RPMI7951 (cell line): ENCODE results near the gene NANOS3. TPM values are rescaled to one million over a fixed set of nuclear protein-coding genes. Genes with fewer than 3 reads are reported as not detected.

Experiments
- DNase-seq: peaks from one replicate; pipeline ENCODE4 v3.0.0-alpha.2; 2012; ENCODE audit warnings: low read depth
- total RNA-seq: library from RNA; depleted of rRNA; stranded (reverse); fragments of >200 nt; shearing (Covaris generic); gene quantifications from 2 replicates; pipeline ENCODE4 v1.2.3, GENCODE V29; 2014; rRNA removed

The NANOS3 gene
- total RNA-seq, result 1.3 TPM in 1 of 2 replicates, not detected in the other

DNA sequence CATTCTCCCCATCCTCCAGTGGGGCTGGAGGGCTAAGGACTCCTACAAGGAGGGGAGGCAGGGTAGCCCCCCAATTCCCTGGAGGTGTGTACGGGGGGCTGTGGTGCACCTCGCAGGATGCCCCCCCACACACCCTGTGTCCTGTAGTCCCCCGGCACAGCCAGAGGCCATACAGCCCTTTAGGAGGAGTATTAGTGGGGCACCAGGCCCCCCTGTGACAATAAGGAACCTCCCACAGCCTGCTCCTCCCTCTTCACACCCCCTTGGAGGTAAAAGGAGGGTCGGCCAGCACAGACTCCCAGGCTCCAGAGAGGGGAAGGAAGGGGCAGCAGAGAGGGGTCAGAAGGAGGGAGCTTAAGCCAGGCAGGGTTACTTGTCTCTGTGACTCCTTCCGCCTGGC lies at the start of gene NANOS3:
TSS of gene NANOS3 (plus strand) at position 301 of the 400 bp plus-strand sequence. CDS start 115 bp downstream, outside the sequence.
- no peak for DNase-seq

- no peak for DNase-seq
Observed at GRCh38 chr19:13827656-13828055, 49.3 kb upstream of the NANOS3 start.

DNA sequence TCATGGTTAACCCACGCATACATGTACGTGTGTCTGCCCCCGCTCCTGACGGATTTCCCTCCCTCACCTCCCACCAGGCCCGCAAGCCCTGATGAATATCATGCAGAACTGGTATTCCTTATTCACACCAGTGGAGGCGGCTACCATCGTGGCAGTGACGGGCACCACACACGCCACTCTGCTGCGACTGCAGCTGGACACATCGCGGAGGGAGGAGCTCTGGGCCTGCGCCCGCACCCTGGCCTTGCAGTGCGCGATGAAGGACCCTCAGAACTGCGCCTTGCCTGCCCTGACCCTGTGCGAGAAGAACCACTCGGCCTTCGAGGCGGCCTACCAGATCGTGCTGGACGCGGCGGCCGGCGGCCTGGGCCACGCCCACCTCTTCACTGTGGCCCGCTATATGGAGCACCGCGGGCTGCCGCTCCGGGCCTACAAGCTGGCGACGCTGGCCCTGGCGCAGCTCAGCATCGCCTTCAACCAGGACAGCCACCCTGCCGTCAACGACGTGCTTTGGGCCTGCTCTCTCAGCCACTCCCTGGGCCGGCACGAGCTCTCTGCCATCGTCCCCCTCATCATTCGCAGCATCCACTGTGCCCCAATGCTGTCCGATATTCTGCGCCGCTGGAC lies 46.7 kb upstream of the NANOS3 start:
- DNase-seq, result no peak

GRCh38 chr19:13830741-13831536 lies 46.0 kb upstream of the NANOS3 start:
- no peak for DNase-seq

DNA sequence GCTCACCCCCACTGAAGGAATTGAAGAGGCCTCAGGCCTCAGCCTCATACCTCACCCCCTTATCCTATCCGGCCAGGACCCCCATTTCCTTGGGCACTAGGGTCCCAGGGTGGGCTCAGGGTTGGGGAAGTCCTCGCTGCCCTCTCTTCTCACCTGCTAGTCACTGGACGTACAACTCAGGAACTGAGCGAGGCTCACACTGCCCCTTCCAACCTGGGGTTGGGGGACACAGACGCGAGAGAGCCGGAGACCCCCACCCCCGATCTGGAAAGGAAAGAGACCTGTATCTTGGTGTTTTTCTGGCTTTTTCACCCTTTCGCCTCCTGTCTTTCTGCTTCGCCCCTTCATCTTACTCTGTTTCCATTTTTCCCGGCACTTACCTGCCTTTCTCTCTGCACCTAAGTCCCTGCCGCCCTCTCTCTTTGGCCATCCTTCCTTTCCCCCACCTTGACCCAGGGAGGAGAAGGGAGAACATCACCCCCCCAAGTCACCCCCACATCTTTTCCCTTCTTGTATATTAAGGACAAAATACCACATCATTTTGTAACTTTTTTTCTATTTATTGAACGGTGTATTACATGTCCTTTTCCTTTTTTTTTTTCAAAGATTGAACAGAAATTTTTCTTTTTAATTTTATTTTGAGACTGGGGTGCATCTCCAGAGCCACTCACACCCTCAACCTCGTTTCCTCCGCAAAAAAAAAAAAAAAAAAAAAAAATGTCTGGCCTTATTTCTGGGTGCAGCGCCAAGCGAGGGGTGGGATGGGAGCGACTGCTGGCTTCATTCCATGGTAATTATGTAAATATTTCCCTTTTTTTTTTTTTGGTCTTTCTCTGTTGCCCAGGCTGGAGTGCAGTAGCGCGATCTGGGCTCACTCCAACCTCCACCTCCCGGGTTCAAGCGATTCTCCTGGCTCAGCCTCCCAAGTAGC lies 45.1 kb upstream of the NANOS3 start:
- DNase-seq, result no peak

DNA sequence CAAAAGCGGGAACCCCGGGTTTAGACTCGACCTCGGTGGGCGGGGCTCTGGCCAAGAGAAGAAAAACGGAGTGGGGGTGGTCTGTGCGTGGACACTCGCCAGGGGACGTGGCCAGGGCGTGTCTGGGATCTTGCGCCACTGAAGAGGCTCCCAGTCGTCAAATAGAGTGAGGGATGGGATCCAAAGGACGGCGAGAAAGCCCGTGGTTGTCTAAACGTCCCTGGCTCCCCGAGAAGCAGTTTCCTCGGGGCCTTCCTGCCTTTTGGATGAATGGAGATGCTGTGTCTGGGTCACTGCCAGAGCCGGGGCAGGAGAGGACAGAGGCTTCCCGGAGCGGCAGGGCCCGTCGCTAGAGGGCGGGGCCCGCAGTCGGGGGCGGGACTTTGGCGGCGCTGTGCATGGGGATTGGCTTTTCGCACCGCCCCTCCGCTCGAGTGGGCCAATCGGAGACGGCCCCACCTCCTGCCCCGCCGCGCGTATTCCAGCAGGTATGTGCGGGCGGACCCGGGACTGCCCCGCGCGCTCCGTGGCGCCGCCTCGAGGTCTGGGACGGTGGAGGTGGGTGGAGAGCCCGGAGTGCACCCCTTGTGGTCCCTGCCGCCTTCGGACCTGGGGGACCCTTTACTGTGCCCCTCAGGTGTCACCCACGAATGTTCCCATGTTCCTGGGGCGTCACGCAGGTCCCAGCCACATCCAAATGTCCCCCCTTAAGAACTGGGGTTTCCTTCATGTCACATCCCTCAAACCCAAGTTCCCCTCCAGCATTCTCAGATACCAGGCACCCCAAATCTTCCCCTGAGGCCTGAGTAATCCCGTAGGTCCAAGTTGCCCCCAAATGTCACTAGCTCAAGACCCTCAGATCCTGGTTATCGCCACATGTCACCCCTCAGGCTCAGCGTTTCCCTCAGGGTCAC lies 43.3 kb upstream of the NANOS3 start:
- DNase-seq, result peak; percentile 92

- peak; percentile 70 for DNase-seq
Observed at GRCh38 chr19:13834244-13835069, 42.5 kb upstream of the NANOS3 start.

- peak; percentile 62 for DNase-seq
Observed at GRCh38 chr19:13835791-13836723, 40.9 kb upstream of the NANOS3 start.

DNA sequence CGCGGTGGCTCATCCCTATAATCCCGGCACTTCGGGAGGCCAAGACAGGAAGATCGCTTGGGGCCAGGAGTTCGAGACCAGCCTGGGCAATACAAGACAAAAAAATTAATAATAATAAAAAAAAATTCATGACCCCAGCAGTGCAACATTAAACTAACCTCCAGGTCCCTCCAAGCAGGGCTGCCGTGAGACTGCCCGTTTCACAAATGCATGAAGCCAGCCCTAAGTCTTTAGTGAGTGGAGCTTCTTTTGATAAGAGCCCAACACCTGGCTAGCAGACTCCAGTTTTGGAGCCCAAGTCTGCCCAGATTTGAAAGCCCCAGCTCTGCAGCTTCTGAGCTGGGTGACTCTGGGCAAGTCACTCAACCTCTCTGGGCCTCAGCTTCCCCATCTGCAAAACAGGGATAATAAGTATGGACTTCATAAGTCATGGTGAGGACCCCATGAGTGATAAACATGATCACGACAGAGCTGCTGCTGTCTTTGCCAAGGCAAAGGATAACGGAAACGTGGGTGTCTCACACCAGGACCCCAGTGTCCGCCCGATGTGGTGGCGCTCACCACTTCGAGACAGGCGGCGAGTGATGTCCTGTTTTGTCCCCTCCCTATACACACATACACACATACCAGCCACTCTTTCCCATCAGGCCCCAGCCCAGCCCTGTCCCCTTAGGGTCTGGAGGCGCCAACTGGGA lies 38.4 kb upstream of the NANOS3 start:
- no peak for DNase-seq

GRCh38 chr19:13839130-13839937 lies 37.6 kb upstream of the NANOS3 start:
- DNase-seq, result peak; percentile 96

DNA sequence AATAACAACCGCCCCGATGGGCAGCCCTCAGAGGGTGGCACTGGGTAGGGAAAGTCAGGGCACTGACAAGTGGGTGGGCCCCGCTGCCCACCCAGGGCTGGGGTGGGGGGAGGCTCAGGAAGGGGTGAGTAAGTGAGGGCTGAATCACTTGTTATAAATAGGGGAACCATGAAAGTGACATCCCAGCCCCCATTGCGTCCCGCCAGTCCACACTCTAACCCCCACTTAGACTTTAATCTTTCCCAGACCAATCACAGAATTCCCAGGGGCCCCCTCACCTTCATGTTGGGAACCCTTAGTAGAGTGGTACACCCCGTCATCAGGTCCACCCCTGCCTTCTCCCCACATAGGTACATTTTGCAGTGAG lies 37.0 kb upstream of the NANOS3 start:
- no peak for DNase-seq

GRCh38 chr19:13840305-13841085 lies 36.4 kb upstream of the NANOS3 start:
- peak; percentile 87 for DNase-seq

- DNase-seq, result peak; percentile 69
Observed at GRCh38 chr19:13841086-13841961, 35.6 kb upstream of the NANOS3 start.

DNA sequence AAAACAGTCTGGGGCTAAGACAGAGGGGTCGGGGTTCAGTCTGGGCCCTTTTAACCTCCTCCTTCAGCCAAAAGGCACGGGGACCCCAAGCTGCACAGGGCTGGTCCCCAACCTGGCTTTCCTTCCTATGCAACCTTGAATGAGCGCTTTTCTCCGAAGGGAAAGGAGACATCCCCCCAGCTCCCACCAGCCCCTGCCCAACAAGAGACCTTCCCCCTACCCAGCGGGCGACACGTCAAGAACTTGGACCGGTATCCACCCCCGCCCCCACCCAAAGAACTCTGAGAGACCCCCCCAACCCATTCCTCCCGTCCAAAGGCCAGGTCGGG lies 35.0 kb upstream of the NANOS3 start:
- no peak for DNase-seq

DNA sequence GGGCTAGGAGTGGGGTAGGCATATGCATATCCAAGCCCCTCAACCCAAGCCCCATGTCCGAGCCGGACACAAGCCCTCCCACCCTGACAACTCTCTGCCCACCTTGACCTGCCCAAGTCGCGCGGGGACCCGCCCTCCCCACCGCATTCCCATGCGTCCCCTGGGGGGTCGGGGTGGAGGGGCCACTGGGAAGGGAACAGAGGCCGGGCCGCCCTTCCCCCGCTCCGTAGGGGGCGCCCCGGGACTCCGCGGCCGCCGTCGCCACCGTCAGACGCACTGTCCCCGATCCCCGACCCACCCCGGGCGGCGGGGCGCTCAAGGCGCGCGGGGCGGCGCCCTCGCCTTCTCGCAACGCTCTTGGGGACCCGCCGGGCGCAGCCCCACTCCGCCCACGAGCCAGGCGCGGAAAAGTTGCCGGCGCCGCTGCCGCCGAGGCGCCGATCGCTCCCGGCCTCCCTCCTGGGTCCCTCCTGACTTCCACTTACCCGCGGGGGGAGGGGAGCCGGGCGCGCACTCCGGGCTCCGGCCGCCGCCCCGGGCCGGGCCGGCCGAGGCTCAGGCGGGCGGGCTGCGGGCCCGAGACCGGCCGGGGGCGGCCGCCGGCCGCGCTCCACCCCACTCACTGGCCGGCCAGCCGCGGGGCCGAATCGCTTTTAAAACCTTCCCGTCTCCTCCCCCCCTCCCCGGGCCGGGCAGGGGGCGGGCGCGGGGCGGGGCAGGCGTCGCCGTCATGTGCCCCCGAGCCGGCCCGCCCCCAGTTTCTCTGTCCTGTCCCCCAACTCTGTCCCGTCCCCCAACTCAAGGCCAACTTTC lies 34.4 kb upstream of the NANOS3 start:
- peak; percentile 83 for DNase-seq
